Measurements from ENCODE around the gene AIFM2.

- TF ChIP-seq, protein P1, sequence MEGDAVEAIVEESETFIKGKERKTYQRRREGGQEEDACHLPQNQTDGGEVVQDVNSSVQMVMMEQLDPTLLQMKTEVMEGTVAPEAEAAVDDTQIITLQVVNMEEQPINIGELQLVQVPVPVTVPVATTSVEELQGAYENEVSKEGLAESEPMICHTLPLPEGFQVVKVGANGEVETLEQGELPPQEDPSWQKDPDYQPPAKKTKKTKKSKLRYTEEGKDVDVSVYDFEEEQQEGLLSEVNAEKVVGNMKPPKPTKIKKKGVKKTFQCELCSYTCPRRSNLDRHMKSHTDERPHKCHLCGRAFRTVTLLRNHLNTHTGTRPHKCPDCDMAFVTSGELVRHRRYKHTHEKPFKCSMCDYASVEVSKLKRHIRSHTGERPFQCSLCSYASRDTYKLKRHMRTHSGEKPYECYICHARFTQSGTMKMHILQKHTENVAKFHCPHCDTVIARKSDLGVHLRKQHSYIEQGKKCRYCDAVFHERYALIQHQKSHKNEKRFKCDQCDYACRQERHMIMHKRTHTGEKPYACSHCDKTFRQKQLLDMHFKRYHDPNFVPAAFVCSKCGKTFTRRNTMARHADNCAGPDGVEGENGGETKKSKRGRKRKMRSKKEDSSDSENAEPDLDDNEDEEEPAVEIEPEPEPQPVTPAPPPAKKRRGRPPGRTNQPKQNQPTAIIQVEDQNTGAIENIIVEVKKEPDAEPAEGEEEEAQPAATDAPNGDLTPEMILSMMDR (IDR thresholded peaks at IDR 0.05), result peak; percentile 45 to 74 (median 66)
- no peak for TF ChIP-seq POLR2A (IDR thresholded peaks at IDR 0.05)
- TF ChIP-seq POLR2AphosphoS5 (IDR thresholded peaks at IDR 0.05; ENCODE audit: insufficient read depth in 1 of 2, low read depth in 1 of 2), result no peak
Measured at GRCh38 chr10:70115948-70116682, 16.5 kb downstream of the AIFM2 start.
